Globus pallidus (tissue), 1 donor: ENCODE data around the gene KRTAP4-5.
"Not testable (repeated sequence)": the region's sequence is repeated elsewhere in the genome, so short reads cannot be mapped to it uniquely, and the experiment has no call there.

ENCODE experiments used
- DNase-seq: peaks from one replicate; pipeline ENCODE4 v3.0.0-alpha.2; 2015; ENCODE audit warnings: low spot score

The KRTAP4-5 gene

DNA sequence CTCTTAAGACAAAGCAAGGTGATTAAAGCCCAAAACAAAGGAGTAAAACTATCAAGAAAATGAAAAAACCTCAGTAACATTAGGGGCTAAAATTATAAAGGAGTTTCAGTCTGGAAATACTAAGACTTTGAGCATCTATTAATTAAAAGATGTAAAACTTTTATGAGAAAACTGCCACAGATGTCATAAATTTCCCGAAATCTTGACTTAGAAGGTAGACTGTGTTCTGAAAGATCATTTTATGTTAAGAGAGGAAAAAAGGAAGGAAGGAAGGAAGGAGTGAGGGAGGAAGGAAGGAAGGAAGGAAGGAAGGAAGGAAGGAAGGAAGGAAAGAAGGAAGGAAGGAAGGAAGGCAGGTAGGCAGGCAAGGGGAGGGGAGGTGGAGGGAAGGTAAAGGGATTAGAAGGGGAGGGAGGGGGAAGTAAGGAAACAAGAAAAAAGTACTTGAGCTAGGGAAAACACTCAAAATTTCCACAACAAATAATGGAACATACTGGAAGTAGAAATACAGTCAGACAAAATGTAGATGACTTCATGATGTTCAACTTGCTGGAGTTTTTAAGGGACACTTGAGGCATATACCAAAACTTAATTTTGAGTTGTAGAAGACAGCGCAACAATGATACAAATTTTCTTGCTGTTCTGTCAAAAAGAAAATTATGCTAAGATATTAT, 2.0 kb downstream of the KRTAP4-5 start:
- DNase-seq, result no peak

GRCh38 chr17:41145261-41145660, 4.4 kb downstream of the KRTAP4-5 start:
- no peak for DNase-seq

- DNase-seq, result no peak
Measured at GRCh38 chr17:41144846-41145245, 4.8 kb downstream of the KRTAP4-5 start.

DNA sequence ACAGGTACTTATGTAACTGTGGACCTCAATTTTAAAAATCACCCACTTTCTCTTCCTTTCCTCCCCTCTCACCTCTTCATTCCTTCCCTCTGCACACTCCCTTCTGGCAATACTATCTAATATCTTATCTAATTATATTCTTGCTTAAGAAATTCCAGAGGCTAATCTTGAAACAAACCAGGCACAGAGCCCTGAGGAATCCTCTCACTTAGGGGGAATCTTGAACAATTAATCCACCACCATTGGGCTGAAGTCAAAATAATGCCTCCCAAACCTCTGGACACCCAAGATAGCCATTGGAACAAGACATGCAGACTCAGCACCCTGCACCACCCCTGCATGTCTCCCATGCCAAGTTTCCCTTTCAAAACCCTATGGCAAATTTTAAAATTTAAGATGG, 8.3 kb downstream of the KRTAP4-5 start:
- no peak for DNase-seq

DNA sequence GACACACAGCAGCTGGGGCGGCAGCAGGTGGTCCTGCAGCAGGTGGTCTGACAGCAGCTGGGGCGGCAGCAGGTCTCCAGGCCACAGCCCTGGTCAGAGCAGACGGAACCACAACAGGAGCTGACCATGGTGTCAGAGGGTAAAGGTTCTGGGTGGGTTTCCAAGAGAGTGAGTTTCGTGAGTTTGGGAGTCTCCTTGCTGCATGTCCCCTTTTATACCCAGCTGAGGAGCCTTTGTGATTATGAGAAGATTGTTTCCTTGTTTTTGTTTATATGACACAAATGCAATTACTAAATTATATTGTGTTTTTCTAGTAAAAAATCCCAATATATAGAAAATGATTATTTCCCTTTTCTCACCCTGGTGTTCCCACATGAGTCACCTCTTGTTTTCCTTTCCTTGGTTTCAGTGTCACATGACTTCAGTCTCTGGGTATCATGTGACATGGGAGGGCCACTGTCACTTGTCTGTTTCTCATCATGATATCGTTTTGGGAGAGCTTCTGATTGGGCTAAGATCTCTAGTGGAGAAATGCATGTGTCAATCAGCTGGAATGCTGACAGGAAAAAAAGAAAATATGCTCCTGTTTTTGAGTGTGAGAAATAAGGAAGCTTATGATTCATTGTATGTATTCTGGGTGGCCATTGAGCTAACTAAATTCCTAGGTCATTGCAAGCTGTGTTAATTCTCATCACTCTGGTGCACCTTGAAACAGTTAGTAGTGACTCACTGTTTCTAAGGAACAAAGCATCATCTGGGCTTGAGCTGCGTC, 9.1 kb downstream of the KRTAP4-5 start, which contains the start of gene KRTAP4-6:
Gene KRTAP4-6, minus strand, starts transcription at position 185 of the 772 bp plus-strand sequence. Its CDS starts 57 bp downstream, at position 128.
- DNase-seq, result no peak

GRCh38 chr17:41139865-41140264, 9.8 kb downstream of the KRTAP4-5 start:
- DNase-seq, result not testable (repeated sequence)

DNA sequence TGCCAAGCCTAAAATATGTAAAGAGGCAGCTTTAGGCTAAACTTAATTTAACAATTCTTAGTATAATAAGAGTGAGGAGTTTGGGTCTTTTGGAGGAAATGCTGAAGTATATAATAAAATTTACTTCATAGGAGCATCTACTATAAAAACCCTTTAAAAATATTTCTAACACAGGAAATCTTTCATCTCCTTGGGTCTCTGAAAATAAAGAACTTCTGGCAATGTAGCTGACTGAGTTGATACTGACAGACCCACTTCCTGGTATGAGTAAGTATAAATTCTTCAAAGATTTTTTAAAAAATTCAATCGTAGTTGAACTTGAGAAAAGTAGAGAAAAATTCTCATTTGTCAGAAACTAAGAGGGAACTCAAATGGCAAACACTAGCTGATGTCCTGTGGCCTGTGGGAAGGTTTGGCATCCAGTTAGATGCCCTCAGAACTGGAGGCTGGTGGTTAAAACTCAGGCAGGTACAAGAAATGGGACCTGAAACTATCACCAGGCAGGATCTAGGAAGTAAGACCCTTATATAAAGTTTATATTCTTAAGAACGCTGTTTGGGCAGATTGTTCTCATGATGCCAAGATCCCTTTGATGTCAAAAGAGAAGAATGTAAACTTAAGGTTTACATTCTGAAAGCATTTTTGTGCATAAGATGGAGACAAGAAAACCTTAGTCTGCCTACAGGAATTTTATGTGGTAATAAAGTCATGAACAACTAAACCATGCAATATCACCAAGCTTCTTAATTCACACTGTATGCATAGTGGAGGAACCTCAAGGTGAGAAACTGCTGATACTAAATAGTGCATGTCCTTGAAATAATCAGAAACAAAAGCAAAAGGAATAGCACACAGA, 15.5 kb downstream of the KRTAP4-5 start:
- DNase-seq, result no peak

DNA sequence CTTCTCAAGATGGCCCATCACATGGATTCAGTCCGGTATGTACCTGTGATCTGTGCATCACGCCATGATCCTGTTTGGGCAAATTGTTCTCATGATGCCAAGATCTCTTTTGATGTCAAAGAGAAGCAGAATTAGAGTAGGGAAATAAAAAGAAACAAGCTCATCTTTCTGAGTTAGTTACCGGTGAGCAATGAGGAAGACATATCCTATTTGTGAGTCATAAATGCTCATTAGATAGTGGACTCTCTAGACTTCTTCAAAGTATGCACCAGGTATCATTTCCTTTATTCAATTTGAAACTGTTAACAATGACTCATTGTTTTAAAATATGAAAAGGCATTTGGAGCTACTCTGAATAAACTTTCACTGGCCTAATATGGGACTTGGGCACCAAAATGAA, 17.6 kb downstream of the KRTAP4-5 start:
- no peak for DNase-seq

DNA sequence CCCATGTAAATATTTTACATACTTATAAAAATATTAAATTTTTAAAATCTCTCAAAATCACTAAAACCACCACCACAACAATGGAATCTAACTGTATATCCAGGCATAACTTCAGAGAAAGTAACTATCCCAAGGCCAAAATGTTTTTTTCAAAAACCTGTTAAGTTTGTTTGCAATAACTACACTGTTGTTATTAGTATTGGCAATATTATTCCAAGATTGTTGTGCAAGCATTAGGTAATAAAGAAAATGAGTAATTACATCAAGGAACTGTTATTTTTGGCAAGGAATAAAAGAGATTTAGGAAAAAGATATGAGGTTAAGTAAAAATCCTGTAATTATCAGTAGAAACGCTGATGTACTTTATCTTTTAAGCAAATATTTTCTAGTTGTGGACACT, 22.3 kb downstream of the KRTAP4-5 start:
- DNase-seq, result no peak

- DNase-seq, result no peak
Measured at GRCh38 chr17:41126412-41126811, 23.2 kb downstream of the KRTAP4-5 start.

GRCh38 chr17:41125064-41125463, 24.6 kb downstream of the KRTAP4-5 start:
- DNase-seq, result no peak

DNA sequence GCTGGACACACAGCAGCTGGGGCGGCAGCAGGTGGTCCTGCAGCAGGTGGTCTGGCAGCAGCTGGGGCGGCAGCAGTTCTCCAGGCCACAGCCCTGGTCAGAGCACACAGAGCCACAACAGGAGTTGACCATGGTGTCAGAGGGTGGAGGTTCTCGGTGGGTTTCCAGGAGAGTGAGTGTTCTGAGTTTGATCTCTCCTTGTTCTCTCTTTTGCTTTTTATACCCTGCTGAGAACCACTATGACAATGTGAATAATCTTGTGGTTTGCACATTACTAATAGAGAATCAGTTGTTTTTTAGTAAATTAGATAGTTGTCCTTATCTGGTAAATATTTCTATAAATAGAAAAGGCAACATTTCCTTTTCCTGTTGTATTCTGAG, 25.6 kb downstream of the KRTAP4-5 start, which contains the start of gene KRTAP4-12:
Gene KRTAP4-12, minus strand, starts transcription at position 192 of the 381 bp plus-strand sequence. Its CDS starts 60 bp downstream, at position 132.
- not testable (repeated sequence) for DNase-seq

DNA sequence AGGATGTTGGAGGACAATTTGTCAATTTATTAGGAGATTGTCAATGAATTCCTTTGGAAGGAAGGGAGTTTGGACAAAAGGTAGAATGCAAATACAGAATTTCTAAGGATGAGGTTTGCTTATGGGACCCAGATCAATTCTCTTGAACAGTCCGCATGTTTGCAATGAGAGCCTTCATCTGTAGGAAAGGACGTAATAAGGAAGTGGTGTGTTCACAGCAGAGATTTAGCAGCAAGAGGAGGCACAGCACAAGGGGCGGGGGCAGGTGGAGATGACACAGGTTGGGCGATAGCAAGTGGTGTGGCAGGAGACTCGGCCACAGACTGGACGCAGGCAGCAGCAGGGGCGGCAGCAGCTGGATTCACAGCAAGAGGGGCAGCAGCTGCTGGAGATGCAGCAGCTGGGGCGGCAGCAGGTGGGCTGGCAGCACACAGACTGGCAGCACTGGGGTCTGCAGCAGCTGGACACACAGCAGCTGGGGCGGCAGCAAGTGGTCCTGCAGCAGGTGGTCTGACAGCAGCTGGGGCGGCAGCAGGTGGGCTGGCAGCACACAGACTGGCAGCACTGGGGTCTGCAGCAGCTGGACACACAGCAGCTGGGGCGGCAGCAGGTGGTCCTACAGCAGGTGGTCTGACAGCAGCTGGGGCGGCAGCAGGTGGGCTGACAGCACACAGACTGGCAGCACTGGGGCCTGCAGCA, 26.2 kb downstream of the KRTAP4-5 start:
- not testable (repeated sequence) for DNase-seq

GRCh38 chr17:41121742-41122141, 27.9 kb downstream of the KRTAP4-5 start:
- DNase-seq, result no peak

DNA sequence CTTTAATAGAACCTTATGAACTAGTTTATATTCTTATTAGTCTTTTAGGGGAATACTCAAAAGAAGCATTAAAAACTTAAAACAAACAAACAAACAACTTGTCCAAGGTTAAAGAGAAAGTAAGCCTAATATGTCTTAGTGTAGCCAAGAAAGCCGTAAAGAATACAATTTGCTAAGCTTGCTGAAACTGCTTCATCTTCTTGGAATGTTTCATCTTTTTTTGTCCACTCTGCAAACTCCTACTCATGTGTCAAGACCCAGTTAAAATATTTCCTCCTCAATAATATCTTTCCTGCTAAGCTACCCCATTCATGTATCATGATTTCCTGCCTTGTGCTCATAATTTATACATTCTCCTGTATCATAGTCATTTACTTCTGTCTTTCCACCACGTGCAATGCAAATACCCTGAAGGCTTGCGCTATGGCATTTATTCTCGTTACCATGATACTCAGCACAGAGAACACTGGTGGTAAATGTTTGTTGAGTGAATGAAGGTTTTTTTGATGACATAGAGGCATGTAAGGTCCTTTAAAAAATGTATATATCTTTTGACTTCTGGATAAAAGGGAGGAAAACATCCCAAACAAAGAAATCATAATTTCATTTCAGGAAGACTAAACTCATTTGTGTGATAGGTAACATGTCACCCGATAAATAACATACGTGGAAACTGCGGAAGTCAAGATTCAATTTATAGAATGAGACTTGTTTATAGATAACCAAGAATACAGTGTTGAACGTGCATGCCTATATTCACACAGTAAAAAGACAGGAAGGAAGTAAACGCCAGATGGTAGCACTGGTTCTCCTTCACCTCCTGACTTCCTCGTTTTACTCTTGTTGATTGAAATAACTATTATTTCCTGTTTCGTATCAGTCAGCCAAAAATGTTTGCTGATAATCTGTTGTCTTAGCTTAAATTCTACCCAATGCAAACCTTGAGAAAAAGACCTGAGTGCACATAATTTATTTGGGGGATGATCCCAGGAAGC, 29.6 kb downstream of the KRTAP4-5 start:
- DNase-seq, result peak; percentile 3

- no peak for DNase-seq
Measured at GRCh38 chr17:41118721-41119120, 30.9 kb downstream of the KRTAP4-5 start.

GRCh38 chr17:41117846-41118386, 31.7 kb downstream of the KRTAP4-5 start, which contains the start of gene KRTAP4-11:
TSS of gene KRTAP4-11 (minus strand) at chr17:41118373. CDS start at chr17:41118315, 58 bp downstream.
- not testable (repeated sequence) for DNase-seq

DNA sequence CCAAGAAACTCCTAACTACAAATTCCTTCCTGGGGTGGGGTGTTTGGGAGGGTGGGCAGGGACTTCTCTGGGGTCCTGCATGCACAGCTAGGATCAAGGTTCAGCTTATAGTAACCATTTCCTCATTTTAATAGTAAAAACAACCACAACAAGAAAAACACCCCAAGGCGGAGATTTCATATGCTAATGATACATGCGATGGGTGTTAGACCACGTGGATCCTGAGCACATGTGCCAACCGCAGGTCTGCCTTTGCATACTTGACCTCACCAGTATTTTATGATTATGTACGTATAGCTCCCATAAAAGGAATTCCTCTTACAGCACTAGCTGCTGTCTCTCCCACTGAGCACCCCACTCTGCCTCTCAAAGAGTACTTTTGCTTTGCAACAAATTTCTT, 33.3 kb downstream of the KRTAP4-5 start:
- DNase-seq, result no peak

GRCh38 chr17:41111151-41111885, 38.3 kb downstream of the KRTAP4-5 start:
- no peak for DNase-seq
